HG03575 (cell line): ENCODE measurements around the gene COPB1.

ENCODE experiments used
- ATAC-seq: cut with Tn5 transposase; IDR thresholded peaks from one replicate; pipeline ENCODE4 v1.9.1; 2021; ENCODE audit not compliant: unreplicated experiment, insufficient number of reproducible peaks, low FRiP score; ENCODE audit errors: extremely low read depth

The COPB1 gene

DNA sequence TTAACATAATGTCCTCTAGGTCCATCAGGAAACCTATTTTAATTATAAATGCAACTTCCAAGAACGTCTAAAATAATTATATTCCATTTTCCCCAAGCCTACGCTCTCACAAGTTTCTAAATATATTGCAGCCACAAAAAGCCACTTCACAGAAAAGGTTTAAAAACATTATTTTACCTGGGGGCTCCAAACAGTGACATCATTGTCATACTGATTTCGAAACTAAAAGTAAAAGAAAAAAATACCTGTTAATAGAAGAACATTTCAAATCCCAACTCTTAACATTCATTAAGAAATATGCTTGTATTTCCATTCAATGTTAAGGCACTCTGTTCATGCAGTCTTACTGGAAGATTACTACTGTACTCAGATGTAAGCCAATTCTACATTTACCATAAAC, 19.2 kb upstream of the COPB1 start:
- ATAC-seq = no peak

DNA sequence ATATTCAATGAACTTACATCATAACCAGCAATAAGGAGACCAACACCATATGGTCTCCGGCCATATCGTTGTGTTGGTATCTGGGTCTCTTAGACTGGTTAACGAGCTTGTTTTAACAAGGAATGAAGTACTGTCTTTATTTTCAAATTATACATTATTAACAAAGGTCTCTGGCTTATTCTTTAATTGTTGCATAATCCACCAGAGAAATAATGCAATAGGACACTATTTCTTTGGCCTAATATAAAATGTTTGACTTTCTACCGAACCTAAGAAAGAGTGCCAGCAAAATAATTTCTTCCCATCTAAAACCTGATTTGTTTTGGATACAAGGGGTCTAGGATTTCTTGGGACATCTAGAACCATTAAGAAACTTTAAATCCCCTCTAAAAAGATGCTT, 14.2 kb upstream of the COPB1 start:
- ATAC-seq = no peak

- no peak for ATAC-seq
These were observed 6.9 kb upstream of the COPB1 start for GRCh38 chr11:14506532-14506931.

DNA sequence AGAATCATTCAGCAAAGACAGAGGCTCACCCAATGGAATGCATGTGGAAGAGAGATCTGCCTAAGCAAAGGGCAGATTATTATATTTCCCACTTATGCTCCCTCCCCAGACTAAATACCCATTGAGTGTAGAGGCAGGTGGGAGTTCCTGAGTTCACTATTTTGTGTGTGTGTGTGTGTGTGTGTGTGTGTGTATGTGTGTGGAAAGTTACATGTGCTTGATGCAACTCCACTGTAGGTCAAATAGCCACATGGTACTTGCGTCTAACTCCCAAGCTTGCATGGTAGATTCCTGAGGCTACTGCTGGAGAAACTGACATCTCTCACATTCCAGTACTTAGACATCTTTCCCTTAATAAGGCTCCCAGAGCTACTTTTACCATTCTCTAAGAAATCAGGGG, 3.4 kb upstream of the COPB1 start:
- no peak for ATAC-seq

- ATAC-seq = no peak
These were observed 2.4 kb upstream of the COPB1 start for GRCh38 chr11:14502039-14502438.

- no peak for ATAC-seq
These were observed 605 bp upstream of the COPB1 start for GRCh38 chr11:14500181-14500651.

DNA sequence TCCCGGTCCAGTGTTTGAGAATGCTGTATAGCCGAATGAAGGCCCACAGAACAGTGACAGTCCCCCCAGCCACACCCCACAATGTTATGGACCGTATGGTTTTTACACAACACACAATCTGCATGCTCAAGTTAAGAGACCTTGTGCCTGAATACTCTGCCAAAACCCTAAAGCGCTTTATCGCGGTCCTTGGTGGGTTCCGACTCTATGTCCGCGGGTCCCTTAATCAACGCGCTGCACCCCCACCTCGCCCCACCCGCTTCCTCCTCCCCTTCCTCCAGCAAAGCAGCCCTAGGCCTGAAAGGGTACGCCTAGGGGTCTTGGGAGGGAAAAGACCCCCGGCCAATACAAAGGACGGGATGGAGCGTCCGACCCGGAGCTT, 442 bp downstream of the COPB1 start:
- ATAC-seq = no peak

DNA sequence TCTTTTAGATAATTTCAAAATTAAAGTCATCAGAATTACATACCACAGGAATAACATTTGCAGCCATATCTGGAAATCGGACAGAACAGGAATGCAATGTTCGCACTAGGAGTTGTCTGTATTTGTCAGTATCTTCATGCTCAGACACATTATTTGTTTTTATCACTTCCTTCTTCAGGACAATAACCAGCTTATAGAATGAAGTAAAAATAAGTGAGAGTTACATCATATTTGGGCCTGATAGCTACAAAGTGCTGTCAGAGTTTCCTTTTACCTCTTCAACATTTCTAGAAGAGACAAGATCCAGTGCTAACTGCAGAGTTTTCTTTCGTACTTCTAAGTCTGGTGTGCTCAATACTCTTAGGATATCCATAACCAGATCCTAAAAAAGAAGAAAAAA, 18.9 kb downstream of the COPB1 start:
- no peak for ATAC-seq

DNA sequence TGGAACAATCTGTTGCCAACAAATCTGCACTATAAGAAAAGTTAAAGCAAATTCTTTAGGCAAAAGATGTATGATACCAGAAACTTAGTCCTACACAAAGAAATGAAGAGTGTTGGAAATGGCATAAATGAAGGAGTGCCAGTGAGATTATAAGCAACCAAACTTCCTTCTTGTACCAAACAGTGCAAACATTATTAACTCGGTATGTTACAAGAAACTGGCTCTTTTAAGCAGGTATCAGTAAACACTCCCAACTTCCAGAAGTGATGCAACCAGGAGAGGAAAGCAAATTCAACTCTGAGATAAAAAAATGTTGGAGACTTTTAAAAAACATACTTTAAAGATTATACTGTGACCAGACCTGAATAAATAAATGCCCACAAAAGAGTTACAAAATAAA, 28.5 kb downstream of the COPB1 start:
- no peak for ATAC-seq

GRCh38 chr11:14463623-14464022, 36.0 kb downstream of the COPB1 start:
- no peak for ATAC-seq

GRCh38 chr11:14460147-14460546, 39.5 kb downstream of the COPB1 start:
- ATAC-seq = no peak

DNA sequence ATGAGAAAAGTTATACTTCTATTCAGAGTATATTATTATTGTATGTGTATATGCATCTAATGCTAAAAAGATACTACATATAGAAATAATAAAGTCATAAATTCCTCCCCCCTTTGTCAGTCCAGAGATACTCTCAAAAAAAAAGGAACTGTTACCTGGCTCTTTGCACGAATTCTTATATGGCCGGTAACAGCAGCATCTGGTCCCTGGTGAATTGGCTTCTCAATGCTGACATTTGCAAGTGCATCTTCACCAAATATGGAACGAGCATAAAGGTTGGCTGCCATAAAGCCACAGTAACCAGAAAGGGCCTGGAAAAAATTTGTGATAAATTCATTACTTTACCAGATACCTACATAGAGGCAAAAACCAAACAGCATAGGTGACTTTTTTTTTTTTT, 41.2 kb downstream of the COPB1 start:
- no peak for ATAC-seq

- ATAC-seq = no peak
These were observed 43.8 kb downstream of the COPB1 start for GRCh38 chr11:14455648-14456430.

DNA sequence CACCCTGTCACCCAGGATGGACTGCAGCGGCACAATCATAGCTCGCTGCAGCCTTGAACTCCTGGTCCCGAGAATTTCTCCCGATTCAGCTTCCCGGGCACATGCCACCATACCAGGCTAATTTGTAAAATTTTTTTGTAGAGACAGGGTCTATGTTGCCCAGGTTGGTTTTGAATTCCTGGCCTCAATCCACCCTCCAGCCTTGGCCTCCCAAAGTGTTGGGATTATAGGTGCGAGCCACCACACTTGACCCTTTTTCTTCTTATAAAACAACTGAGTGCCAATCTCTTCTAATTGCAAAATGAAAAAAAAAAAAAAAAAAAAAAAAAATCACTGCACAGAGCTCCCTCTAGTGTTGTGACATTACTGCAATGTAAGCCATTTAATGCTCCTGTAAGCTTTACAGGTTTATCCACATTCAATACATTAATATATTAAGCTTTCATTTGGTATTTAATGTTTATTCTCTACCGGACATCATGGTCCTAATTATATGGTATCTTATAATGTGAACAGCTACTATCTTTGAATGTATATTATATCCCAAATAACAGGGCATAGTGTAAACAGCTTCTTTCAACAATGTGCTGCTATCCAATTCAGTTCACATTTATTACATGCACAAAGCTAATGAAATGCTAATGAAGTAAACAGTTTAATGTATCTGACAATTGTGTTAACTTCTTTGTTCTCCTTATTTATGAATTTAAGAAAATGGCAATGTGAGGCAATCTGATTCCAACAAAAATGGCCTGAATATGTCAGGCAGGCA, 44.6 kb downstream of the COPB1 start:
- ATAC-seq = no peak

- ATAC-seq = no peak
These were observed 47.8 kb downstream of the COPB1 start for GRCh38 chr11:14451825-14452224.

- ATAC-seq = no peak
These were observed 50.3 kb downstream of the COPB1 start for GRCh38 chr11:14449302-14449714.

DNA sequence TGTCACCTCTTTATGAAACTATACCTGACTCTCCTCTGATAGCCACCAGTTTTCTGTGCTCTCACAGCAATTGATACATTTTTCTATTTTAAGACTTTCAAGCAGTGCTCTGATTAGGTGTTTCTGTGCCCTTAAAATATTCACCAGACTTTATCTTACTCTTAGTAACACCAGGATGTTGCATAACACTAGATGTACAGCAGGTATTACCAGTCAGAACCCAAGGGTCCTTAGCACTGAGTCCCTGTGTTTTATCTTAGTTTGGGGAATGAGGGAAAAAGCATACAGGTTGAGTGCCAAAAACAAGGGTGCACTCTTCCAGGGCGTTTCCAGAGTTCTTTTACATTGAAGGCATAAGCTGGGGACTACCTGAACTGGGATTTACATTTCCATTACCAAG, 51.4 kb downstream of the COPB1 start:
- no peak for ATAC-seq

- no peak for ATAC-seq
These were observed 52.9 kb downstream of the COPB1 start for GRCh38 chr11:14446701-14447169.

- no peak for ATAC-seq
These were observed 53.8 kb downstream of the COPB1 start for GRCh38 chr11:14445542-14446530.
